8988T (cell line): ENCODE results near the gene CD4.

Experiments
- DNase-seq: peaks from one replicate; pipeline ENCODE4 v3.0.0; 2011

CD4 gene

GRCh38 chr12:6778574-6779550 lies 10.5 kb upstream of the CD4 start:
- DNase-seq = peak; percentile 76

GRCh38 chr12:6779708-6780432 lies 9.5 kb upstream of the CD4 start:
- DNase-seq = no peak

DNA sequence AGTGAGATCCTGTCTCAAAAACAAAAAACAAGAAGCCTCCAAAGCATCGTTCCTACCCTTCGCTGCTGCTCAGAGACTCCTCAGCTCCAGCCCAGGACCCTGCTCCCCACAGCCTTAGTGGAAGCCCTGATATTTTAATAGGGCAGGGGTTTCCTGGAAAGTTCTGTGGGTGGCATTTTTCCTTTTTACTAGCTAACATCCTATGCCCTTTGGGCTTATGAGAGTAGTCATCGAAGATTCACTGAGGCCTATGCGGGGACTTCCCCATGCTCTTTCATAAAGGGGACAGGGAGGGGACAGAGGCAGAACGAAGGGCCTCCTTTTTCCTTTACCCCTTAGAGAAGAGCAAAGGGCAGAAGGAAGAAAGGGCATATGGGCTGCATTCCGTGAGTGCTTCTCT lies 8.8 kb upstream of the CD4 start:
- DNase-seq = no peak

DNA sequence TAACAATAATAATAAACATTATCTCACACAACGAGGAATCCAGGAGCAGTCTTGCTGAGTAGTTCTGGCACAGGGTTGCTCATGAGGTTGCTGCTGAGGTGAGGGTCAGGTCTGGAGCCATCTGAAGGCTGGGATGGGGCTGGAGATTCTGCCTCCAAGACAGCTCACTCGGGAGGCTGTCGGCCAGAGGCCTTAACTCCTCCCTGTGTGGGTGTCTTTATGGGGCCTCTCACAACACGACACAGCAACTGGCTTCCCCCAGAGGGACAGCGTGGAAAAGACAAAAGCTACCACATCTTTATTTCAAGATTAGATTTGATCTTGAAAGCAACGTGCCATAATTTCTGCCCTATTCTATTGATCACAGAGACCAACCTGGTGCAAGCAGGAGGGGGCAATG lies 7.2 kb upstream of the CD4 start:
- no peak for DNase-seq

DNA sequence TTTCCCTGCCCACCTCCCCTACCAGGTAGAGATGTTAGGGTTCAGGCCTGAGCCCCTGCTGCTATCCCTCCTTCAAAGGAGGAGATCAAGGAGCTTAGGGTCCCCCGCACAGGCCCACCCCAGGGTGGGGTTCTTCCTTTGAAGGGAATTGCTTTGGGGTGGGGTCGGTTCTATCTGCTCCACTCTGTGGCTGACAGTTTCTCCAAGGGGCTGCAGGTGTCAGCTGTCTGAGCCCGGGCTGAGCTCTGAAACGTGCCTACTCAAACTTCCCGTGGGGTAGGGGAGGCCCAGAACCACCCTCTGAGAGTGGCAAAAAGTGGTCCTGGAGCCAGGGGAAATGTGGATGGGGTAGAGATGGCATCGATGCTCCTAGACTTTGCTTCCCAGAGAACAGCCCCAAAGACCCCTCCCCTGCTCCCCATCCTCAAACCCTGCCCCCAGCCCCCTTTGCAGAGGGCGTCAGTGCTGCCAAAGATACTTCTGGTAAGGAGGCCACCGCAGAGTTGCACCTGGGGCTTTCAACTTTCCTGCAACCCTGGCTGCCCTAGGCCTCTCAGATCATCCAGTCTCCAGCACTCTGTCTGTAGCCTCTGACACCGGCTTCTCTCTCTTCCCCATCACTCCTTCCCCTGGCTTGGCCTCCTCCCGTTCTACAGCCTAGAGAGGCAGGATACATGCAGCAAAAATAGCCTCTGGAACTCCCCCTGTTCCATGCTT lies 6.3 kb upstream of the CD4 start:
- no peak for DNase-seq

- DNase-seq = no peak
These were observed 5.5 kb upstream of the CD4 start for GRCh38 chr12:6783828-6784227.

GRCh38 chr12:6784296-6784695 lies 5.0 kb upstream of the CD4 start:
- DNase-seq = no peak

GRCh38 chr12:6784761-6785160 lies 4.6 kb upstream of the CD4 start:
- no peak for DNase-seq

DNA sequence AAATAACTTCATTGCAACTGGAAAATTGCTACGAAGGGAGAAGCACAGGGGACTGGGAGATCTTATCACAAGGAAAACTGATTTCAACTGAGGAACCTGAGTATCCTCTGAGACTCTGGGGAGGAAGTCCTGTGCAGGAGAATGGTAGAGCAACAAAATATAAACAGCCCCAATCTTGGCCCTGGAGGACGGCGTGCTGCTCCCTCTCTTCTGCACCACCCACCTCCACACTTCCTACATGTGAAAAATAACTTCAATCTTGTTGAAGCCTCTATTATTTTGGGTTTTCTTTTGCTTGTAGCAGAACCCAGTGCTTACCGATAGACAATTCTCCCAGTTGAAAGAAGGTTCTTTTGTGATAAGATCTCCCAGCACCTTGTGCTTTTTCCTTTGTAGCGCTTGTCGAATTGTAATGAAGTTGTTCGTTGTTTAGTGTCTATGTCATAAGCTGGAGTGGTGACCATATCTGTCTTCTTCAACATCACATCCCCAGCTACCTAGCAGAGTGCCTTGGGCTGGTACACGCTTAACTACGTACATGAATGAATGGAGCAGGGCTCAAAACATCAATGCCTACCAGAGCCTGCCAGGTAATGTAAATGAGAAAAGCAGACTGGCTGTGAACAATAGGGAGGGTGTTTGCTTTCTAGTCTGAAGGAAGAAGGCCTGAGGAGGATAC lies 2.8 kb upstream of the CD4 start:
- DNase-seq = no peak

GRCh38 chr12:6787309-6787708 lies 2.0 kb upstream of the CD4 start:
- DNase-seq = no peak

DNA sequence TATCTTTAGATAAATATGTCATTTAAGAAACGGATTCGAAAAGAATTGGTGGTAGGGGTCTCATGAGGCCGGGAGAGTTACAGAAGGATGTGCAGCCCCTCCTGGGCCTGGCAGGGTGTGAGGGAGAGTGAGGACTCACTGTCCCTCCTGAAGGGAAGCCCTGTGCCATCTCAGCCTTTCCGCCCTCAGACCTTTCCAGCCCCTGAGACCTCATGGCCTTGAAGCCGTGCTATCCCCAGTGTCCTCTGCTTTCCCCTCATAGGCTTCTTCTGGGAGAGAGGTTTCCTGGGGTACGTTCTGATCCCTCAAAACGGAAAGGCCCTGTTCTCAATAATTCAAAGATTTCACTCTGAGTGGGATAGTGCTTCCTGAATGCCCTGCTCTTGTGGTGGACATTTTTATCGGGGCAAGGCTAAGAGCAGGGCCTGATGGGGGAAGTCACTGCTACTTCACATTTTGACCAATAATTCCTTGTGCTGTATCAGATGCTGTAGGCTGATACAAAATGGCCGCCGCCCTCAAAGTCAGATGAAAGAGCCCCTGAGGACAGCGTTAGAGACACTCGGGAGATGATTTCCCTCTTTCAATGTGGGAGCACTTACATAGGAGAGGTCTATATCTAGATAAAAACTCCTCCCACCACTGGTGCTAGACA lies 1.3 kb downstream of the CD4 start:
- DNase-seq = no peak

DNA sequence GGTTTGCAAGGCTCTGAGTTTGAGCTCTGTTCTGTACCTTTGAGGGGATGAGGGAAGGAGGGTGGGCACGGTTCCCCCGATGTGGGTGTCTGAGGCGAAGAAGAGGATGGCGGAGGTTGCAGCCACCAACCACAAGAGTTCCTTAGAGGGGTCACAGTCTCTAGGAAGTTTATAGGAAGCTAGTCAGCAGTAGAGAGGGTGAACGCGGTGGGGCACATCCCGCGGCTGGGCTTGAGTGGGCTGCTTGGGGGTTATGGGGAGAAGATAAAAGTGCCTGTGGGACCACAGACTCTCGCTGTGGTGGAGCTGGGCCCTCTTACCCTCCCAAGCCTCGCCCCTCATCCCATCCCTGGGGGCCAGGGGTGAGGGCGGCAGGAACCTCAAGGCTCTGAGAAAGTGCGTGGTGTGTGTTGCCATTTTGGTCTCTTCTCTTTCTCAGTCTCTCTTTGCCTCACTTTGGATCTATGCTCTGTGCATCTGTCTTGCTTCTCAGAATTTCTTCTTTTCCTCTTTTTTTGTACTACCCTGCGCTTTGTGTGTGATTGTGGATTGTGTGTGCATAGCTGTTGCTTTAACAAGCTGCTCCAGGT lies 2.7 kb downstream of the CD4 start:
- DNase-seq = no peak

DNA sequence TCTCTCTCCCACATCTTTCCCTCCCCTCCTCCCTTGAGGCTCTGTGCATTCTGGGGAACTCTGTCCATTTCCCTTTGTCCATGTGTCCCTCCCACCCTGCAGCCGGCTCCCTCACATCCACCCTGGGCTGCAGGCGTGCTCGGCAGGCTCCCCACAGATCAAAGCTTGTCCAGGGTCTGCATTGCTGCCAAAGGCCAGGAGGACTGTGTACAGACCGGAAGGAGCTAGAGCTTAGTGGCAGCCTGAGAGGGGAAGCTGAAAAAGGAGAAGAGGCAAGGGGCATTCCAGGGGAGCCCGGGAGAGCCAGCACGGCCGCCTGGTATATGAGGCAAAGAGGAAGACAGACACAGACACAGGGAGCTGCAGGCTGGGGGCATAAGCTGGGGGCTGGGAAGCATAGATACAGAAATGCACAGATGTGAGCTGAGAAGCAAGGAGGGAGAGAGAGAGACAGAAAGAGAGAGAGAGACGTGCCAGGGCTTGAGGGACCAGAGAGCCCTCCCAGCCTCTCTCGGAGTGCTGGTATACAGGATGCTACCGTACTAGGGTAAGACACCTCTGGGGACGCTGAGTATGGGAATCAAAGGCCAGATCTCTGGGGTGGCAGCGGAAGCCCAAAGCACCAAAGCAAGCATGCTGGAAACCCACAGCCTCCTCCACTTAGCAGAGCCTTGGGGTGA lies 3.3 kb downstream of the CD4 start:
- no peak for DNase-seq

- DNase-seq = no peak
These were observed 5.8 kb downstream of the CD4 start for GRCh38 chr12:6795088-6795487.

DNA sequence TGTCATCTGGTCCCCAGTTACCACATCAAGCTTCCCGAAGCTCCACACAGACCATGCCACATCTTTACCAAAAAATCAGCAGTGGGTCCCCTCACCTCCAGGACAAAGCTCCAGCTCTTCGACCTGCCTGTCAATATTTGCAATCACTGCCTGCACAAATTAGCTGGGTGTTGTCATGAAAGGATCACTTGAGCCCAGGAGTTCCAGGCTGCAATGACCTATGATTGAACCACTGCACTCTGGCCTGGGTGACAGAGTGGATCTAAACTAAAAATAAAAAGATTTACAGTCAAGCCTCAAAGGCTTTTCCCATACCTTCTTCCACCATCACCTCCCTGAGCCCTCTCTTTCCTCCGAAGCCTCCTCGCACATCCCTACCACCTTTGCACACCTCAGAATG lies 7.2 kb downstream of the CD4 start:
- no peak for DNase-seq

GRCh38 chr12:6799147-6799546 lies 9.8 kb downstream of the CD4 start:
- DNase-seq = no peak

DNA sequence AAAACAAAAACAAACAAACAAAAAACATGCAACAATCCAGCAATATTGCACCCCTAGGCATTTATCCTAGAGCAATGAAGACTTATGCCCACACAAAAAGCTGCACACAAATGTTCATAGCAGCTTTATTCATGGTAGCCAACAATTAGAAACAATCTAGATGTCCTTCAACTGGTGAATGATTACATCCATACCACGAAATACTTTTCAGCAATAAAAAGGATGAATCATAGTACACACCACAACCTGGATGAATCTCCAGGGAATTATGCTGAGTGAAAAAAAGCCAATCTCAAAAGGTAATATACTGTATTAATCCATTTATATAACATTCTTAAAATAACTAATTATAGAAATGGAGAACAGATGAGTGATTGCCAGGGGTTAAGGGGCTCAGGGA lies 17.8 kb downstream of the CD4 start:
- DNase-seq = no peak

- no peak for DNase-seq
These were observed 19.7 kb downstream of the CD4 start for GRCh38 chr12:6809056-6809455.

- no peak for DNase-seq
These were observed 21.4 kb downstream of the CD4 start for GRCh38 chr12:6810758-6811157.

DNA sequence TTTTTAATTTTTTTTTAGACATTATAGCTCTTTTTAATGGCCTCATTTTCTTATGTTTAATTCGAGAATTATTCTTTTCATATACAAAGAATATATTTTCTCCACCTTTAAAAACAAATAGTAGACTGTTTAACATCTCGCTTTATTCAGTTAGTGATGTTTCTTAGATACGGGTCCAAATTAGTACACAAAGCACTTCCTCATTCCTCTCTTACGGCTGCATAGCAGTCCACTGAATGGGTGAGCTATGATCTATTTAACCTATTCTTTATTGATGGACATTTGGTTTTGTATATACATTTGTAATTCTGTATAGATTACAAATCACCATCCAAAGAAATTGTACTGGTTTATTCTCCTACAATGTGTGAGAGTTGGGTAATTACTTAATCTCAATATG lies 24.0 kb downstream of the CD4 start:
- no peak for DNase-seq

DNA sequence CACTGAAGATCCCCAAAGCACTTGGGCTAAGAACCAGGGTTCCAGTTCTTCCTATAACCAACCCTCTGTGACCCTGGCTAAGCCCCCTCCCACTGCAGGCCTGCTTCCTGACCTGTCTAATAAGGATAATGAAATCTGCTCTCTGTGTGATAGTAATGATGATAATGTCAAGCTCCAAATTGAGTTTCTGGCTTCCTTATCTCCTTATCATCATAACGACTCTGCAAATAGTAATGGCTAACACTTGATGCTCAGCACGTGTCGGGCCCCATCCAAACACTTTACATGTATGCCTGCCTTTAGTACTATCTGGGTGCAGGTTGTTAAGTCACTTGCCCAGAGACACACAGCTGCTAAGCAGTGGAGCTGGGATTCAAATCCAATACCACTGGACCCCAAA lies 27.3 kb downstream of the CD4 start:
- no peak for DNase-seq
